HFFc6 (cell line): ENCODE measurements around the gene SMAD3. TPM values are rescaled to one million over a fixed set of nuclear protein-coding genes. Genes with fewer than 3 reads are reported as not detected.
A peak's percentile ranks its signal among the peaks of the same experiment; 100 is the strongest.

ENCODE experiments used
- DNase-seq: peaks from one replicate; pipeline ENCODE4 v3.0.0-alpha.2; 2018
- H3K27ac Mint-ChIP-seq: 2 replicates; pipeline ENCODE4 v1.8.0; 2020; ENCODE audit warnings: mild to moderate bottlenecking, mixed read lengths
- H3K27me3 Mint-ChIP-seq: 2 replicates; pipeline ENCODE4 v1.8.0; 2021; ENCODE audit warnings: mild to moderate bottlenecking, moderate library complexity, mixed read lengths; ENCODE audit not compliant: insufficient read depth
- H3K36me3 Mint-ChIP-seq: 2 replicates; pipeline ENCODE4 v1.8.0; 2021; ENCODE audit warnings: low read depth, mixed read lengths
- H3K4me1 Mint-ChIP-seq: 2 replicates; pipeline ENCODE4 v1.8.0; 2020; ENCODE audit warnings: low read depth, mixed read lengths
- H3K4me3 Mint-ChIP-seq: 2 replicates; pipeline ENCODE4 v1.8.0; 2020; ENCODE audit warnings: mild to moderate bottlenecking, moderate library complexity, mixed read lengths
- H3K9me3 Mint-ChIP-seq: 2 replicates; pipeline ENCODE4 v1.8.0; 2020; ENCODE audit warnings: mild to moderate bottlenecking, mixed read lengths
- total RNA-seq, 6 experiments: library from RNA; stranded (reverse); fragmentation: NEBNext Ultra II Directional; extraction: Animal tissue kit (Norgen Biotek cat#: 25700); gene quantifications; 2 replicates in 1 of 6; 3 replicates in 5 of 6; pipeline ENCODE4 v1.2.3, GENCODE V29; 2021
- TF ChIP-seq, protein P1 (sequence below): fragments of 200-600 bp; sonication (generic); IDR thresholded peaks from 2 replicates; pipeline ENCODE4 v1.5.0; 2021; ENCODE audit warnings: antibody characterized with exemption, mild to moderate bottlenecking

The SMAD3 gene
- total RNA-seq, 6 experiments from 2014 or later: 54.3 to 132 (median 118) TPM

DNA sequence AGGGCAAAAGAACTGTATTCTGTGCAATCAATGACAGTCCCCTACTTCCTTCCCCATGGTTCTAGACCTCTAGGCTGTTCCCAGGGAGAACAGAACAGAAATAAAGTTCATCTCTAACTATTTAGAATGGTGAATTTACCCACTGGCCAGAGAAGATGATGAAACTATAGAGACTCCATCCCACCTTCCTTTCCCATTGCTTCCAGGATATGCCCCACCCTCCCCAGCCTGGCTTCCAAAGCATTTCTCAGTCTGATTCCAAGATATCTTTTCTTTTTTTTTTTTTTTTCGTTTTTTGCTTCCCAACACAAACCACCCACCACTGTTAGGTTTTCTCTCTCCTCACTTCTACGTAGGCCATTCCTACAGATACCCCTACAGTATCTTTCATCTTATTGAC lies 25.1 kb upstream of the SMAD3 start:
- Mint-ChIP-seq H3K27me3 (peaks cover 2% of the 10 kb centered on the region), H3K4me1 (peaks cover 7% of the 10 kb centered on the region), H3K36me3 (no peaks in the 10 kb centered on the region), H3K27ac (no peak overlapping the region), H3K9me3 (no peaks in the 10 kb centered on the region), H3K4me3 (no peak overlapping the region)
- TF ChIP-seq, protein P1, sequence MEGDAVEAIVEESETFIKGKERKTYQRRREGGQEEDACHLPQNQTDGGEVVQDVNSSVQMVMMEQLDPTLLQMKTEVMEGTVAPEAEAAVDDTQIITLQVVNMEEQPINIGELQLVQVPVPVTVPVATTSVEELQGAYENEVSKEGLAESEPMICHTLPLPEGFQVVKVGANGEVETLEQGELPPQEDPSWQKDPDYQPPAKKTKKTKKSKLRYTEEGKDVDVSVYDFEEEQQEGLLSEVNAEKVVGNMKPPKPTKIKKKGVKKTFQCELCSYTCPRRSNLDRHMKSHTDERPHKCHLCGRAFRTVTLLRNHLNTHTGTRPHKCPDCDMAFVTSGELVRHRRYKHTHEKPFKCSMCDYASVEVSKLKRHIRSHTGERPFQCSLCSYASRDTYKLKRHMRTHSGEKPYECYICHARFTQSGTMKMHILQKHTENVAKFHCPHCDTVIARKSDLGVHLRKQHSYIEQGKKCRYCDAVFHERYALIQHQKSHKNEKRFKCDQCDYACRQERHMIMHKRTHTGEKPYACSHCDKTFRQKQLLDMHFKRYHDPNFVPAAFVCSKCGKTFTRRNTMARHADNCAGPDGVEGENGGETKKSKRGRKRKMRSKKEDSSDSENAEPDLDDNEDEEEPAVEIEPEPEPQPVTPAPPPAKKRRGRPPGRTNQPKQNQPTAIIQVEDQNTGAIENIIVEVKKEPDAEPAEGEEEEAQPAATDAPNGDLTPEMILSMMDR: no peak
- DNase-seq: no peak

GRCh38 chr15:67042551-67043142 lies 22.8 kb upstream of the SMAD3 start:
- Mint-ChIP-seq H3K4me3 (peak overlapping the region; percentile 78), H3K9me3 (no peaks in the 10 kb centered on the region), H3K27me3 (peaks cover 2% of the 10 kb centered on the region), H3K36me3 (no peaks in the 10 kb centered on the region), H3K4me1 (peaks cover 7% of the 10 kb centered on the region), H3K27ac (no peak overlapping the region; the same call in 1 of the 2 replicates)
- peak; percentile 60 for DNase-seq
- TF ChIP-seq, protein P1: no peak

- H3K27me3 Mint-ChIP-seq: peaks cover 2% of the 10 kb centered on the region
- peaks cover 22% of the 10 kb centered on the region for H3K4me1 Mint-ChIP-seq
- peak overlapping the region; percentile 74 for H3K4me3 Mint-ChIP-seq
- TF ChIP-seq, protein P1: no peak
- peak; percentile 80 for DNase-seq
- H3K27ac Mint-ChIP-seq: no peak overlapping the region; the same call in none of the 2 replicates
- H3K36me3 Mint-ChIP-seq: no peaks in the 10 kb centered on the region
- no peaks in the 10 kb centered on the region for H3K9me3 Mint-ChIP-seq
Observed at GRCh38 chr15:67043939-67044771, 21.2 kb upstream of the SMAD3 start.

- no peak for DNase-seq
- peaks cover 49% of the 10 kb centered on the region for H3K4me1 Mint-ChIP-seq
- H3K4me3 Mint-ChIP-seq: no peak overlapping the region
- no peaks in the 10 kb centered on the region for H3K9me3 Mint-ChIP-seq
- H3K27me3 Mint-ChIP-seq: no peaks in the 10 kb centered on the region; the same call in 1 of the 2 replicates
- no peaks in the 10 kb centered on the region for H3K36me3 Mint-ChIP-seq
- TF ChIP-seq, protein P1: no peak
- H3K27ac Mint-ChIP-seq: peak overlapping the region; percentile 36; the same call in 1 of the 2 replicates
Observed at GRCh38 chr15:67047149-67047661, 18.2 kb upstream of the SMAD3 start.

DNA sequence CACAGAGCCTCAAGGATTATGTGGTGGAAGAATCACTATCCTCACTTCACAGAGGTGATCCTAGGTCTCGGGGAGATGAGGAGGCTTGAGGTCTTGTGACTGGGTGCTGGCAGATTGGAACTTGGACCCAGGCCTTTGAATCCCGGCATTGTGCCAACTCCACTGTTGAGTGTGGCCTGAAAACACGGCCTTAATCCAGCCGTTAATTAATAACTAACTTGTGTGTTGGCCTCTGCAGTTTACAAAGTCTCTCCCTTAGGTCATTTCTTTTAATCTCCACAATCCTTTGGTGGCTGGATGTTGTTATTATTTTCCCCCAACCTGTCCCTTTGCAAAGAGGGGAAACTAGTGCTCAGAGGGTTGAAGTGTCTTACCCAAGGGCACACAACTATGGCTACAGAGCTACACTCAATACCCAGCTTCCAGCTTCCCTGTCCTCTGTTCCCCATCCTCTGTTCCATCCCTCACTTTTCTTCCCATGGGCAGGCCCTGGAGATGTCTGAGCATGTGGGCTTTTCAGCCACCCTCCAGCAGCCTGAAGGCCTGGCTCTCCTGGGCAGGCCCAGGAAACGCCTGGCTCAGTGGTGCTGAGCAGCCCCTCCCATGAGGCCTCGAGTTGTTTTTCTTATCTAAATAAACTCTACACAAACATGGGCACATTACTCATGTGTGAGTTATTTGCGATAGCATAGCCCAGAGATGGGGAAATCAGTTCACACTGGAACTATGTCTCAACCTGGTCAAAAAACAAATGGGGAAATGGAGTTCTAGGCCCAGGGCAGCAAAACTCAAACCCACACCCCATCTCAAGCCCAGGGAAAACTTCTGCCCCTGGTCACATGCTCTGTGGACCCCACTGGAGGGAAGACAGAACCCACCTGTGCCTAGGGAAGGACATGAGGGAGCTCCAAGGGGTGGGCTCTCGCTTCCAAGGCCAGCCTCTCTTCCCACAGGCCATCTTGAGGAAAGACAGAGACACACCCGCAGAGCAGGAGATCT lies 16.8 kb upstream of the SMAD3 start:
- Mint-ChIP-seq H3K4me1 (peaks cover 49% of the 10 kb centered on the region), H3K4me3 (peak overlapping the region; percentile 58), H3K9me3 (no peaks in the 10 kb centered on the region), H3K27ac (peak overlapping the region; percentile 95), H3K36me3 (no peaks in the 10 kb centered on the region), H3K27me3 (no peaks in the 10 kb centered on the region; the same call in 1 of the 2 replicates)
- DNase-seq: peak; percentile 93
- TF ChIP-seq, protein P1: no peak
